SK-N-SH (cell line): ENCODE measurements around the gene THSD7B. TPM values are rescaled to one million over a fixed set of nuclear protein-coding genes. Genes with fewer than 3 reads are reported as not detected.

Experiments
- CTCF ChIA-PET: fragments of 300-600, 350-600 bp; formaldehyde crosslinking; extraction: SDS; loops from one replicate; lab custom pipeline; 2021; lab: Yijun Ruan, JAX
- POLR2A ChIA-PET: fragments of 350-600 bp; sonication (Branson Sonifier 250); formaldehyde crosslinking; extraction: SDS; loops from one replicate; lab custom pipeline; 2020; ENCODE audit warnings: antibody characterized with exemption, inconsistent platforms; lab: Yijun Ruan, JAX
- DNase-seq: peaks from one replicate; pipeline ENCODE4 v3.0.0; 2012
- H2AFZ ChIP-seq: fragments of 200-600 bp; sonication (generic); 2 replicates; pipeline ENCODE4 v1.8.1; 2016; ENCODE audit warnings: antibody characterized with exemption, mild to moderate bottlenecking, low read depth
- H3F3A ChIP-seq: fragments of 200-600 bp; sonication (generic); replicated peaks from 2 replicates; pipeline ENCODE3; 2016; ENCODE audit warnings: antibody characterized with exemption, mild to moderate bottlenecking; ENCODE audit not compliant: insufficient read depth
- H3K27ac ChIP-seq, 2 experiments: fragments of 200-500 bp in 1 of 2; fragments of 200-600 bp in 1 of 2; sonication (Bioruptor generic) in 1 of 2; sonication (generic), shearing (Covaris generic) in 1 of 2; 2 replicates each; pipeline versions ENCODE4 v1.5.1 to v1.6.1; 2014 to 2016; ENCODE audit warnings: low read depth in 2 of 2, inconsistent platforms in 1 of 2, low read length in 1 of 2, mild to moderate bottlenecking in 1 of 2, mixed read lengths in 1 of 2
- H3K27me3 ChIP-seq: fragments of 200-600 bp; sonication (generic), shearing (Covaris generic); 2 replicates; pipeline ENCODE4 v1.6.1; 2016; ENCODE audit warnings: mixed run types; ENCODE audit not compliant: insufficient read depth
- H3K36me3 ChIP-seq, 2 experiments: fragments of 200-500 bp in 1 of 2; fragments of 200-600 bp in 1 of 2; sonication (Bioruptor generic) in 1 of 2; sonication (generic) in 1 of 2; replicated peaks in 1 of 2; 2 replicates each; pipeline versions ENCODE3 to v1.5.1; 2014 to 2016; ENCODE audit warnings: low read length in 1 of 2, mild to moderate bottlenecking in 1 of 2; ENCODE audit not compliant: insufficient read depth in 2 of 2, control insufficient read depth in 1 of 2
- H3K4me1 ChIP-seq, 2 experiments: fragments of 200-500 bp in 1 of 2; fragments of 200-600 bp in 1 of 2; sonication (Bioruptor generic) in 1 of 2; sonication (generic), shearing (Covaris generic) in 1 of 2; 2 replicates each; pipeline versions ENCODE4 v1.5.1 to v1.6.1; 2014 to 2016; ENCODE audit warnings: low read depth in 1 of 2, low read length in 1 of 2, mixed run types in 1 of 2; ENCODE audit not compliant: insufficient read depth in 2 of 2, control insufficient read depth in 1 of 2
- H3K4me2 ChIP-seq: fragments of 200-600 bp; sonication (generic), shearing (Covaris generic); 2 replicates; pipeline ENCODE4 v1.6.1; 2017; ENCODE audit warnings: mixed run types
- H3K4me3 ChIP-seq, 2 experiments: fragments of 200-500 bp in 1 of 2; fragments of 200-600 bp in 1 of 2; sonication (Bioruptor generic) in 1 of 2; sonication (generic), shearing (Covaris generic) in 1 of 2; 2 replicates each; pipeline versions ENCODE4 v1.5.1 to v1.8.1; 2014 to 2016; ENCODE audit warnings: low read depth in 2 of 2, inconsistent platforms in 1 of 2, low read length in 1 of 2, mild to moderate bottlenecking in 1 of 2, mixed read lengths in 1 of 2, moderate library complexity in 1 of 2
- H3K79me2 ChIP-seq: fragments of 200-600 bp; sonication (generic); 2 replicates; pipeline ENCODE4 v1.8.1; 2017; ENCODE audit warnings: mild to moderate bottlenecking; ENCODE audit not compliant: insufficient read depth
- H3K9ac ChIP-seq: fragments of 200-600 bp; sonication (generic); 2 replicates; pipeline ENCODE4 v1.6.1; 2017; ENCODE audit warnings: mixed run types
- H3K9me2 ChIP-seq: fragments of 200-600 bp; sonication (generic); 2 replicates; pipeline ENCODE4 v1.6.1; 2017; ENCODE audit warnings: mixed run types
- H3K9me3 ChIP-seq: fragments of 200-600 bp; sonication (generic); 2 replicates; pipeline ENCODE4 v1.6.1; 2017; ENCODE audit warnings: mixed run types, mild to moderate bottlenecking, moderate library complexity
- H4K20me1 ChIP-seq: fragments of 200-600 bp; sonication (generic); 2 replicates; pipeline ENCODE4 v1.6.1; 2017; ENCODE audit warnings: mild to moderate bottlenecking, mixed run types; ENCODE audit not compliant: insufficient read depth
- CHD2 ChIP-seq: fragments of 150-350 bp; IDR thresholded peaks from 2 replicates; pipeline ENCODE4 v1.6.1; 2018; ENCODE audit warnings: low read length; ENCODE audit not compliant: partially characterized antibody
- EP300 ChIP-seq, 2 experiments: IDR thresholded peaks; 2 replicates each; pipeline versions ENCODE4 v1.4.0 to v1.6.1; 2012; ENCODE audit warnings: borderline replicate concordance in 1 of 2, low read depth in 1 of 2, low read length in 1 of 2
- EZH2phosphoT487 ChIP-seq: fragments of 200-600 bp; sonication (generic); IDR thresholded peaks from 2 replicates; pipeline ENCODE4 v1.6.1; 2017; ENCODE audit warnings: low read depth, mixed run types, mild to moderate bottlenecking, antibody characterized with exemption, moderate library complexity, borderline replicate concordance
- FOSL2 ChIP-seq: IDR thresholded peaks from 2 replicates; pipeline ENCODE4 v1.4.0; 2012; ENCODE audit warnings: low read depth, mild to moderate bottlenecking, moderate library complexity, borderline replicate concordance
- FOXJ3 ChIP-seq: sonication (generic); formaldehyde crosslinking; IDR thresholded peaks from 2 replicates; pipeline ENCODE4 v1.5.1; 2020; ENCODE audit warnings: mild to moderate bottlenecking, missing genetic modification reagents
- FOXM1 ChIP-seq: IDR thresholded peaks from 2 replicates; pipeline ENCODE4 v1.4.0; 2012; ENCODE audit warnings: low read depth, mild to moderate bottlenecking
- GABPA ChIP-seq: IDR thresholded peaks from 2 replicates; pipeline ENCODE4 v1.4.0; 2012; ENCODE audit warnings: low read depth, mild to moderate bottlenecking
- GATA2 ChIP-seq: sonication (generic); formaldehyde crosslinking; IDR thresholded peaks from 2 replicates; pipeline ENCODE4 v1.5.0; 2020; ENCODE audit warnings: mild to moderate bottlenecking, missing genetic modification reagents
- MEF2A ChIP-seq: IDR thresholded peaks from 2 replicates; pipeline ENCODE4 v1.4.0; 2012; ENCODE audit warnings: low read depth, borderline replicate concordance
- NFIC ChIP-seq: IDR thresholded peaks from 2 replicates; pipeline ENCODE4 v1.4.0; 2012; ENCODE audit warnings: borderline replicate concordance
- NRF1 ChIP-seq: IDR thresholded peaks from 2 replicates; pipeline ENCODE4 v1.6.1; 2012; ENCODE audit warnings: low read depth, mild to moderate bottlenecking, low read length
- RFX5 ChIP-seq: IDR thresholded peaks from 2 replicates; pipeline ENCODE4 v1.6.1; 2012; ENCODE audit warnings: mild to moderate bottlenecking, improper control_type of control experiment, low read length
- RXRA ChIP-seq: IDR thresholded peaks from 2 replicates; pipeline ENCODE4 v1.4.0; 2012; ENCODE audit warnings: low read depth, mild to moderate bottlenecking, borderline replicate concordance
- SIN3A ChIP-seq: IDR thresholded peaks from 2 replicates; pipeline ENCODE4 v1.6.1; 2012; ENCODE audit warnings: low read depth, mild to moderate bottlenecking, low read length, moderate library complexity, borderline replicate concordance
- SMC3 ChIP-seq: IDR thresholded peaks from 2 replicates; pipeline ENCODE4 v1.6.1; 2012; ENCODE audit warnings: low read depth, low read length, improper control_type of control experiment
- TAF1 ChIP-seq: IDR thresholded peaks from 2 replicates; pipeline ENCODE4 v1.6.1; 2012; ENCODE audit warnings: low read depth, mild to moderate bottlenecking, low read length, moderate library complexity, borderline replicate concordance
- TCF12 ChIP-seq: IDR thresholded peaks from 2 replicates; pipeline ENCODE4 v1.4.0; 2012
- TEAD4 ChIP-seq: IDR thresholded peaks from 2 replicates; pipeline ENCODE4 v1.4.0; 2012; ENCODE audit warnings: mild to moderate bottlenecking, borderline replicate concordance; ENCODE audit not compliant: insufficient read depth
- USF2 ChIP-seq: fragments of 150-350 bp; IDR thresholded peaks from 2 replicates; pipeline ENCODE4 v1.6.1; 2017; ENCODE audit warnings: antibody characterized with exemption, low read length, low read depth, borderline replicate concordance
- YY1 ChIP-seq: IDR thresholded peaks from 2 replicates; pipeline ENCODE4 v1.4.0; 2012; ENCODE audit warnings: low read depth, mild to moderate bottlenecking
- WGBS: methylation state at CpG from one replicate; pipeline ENCODE4 v1.1.6; 2017; ENCODE audit warnings: low lambda C conversion rate; 5-methylcytosine and 5-hydroxymethylcytosine counted together
- polyA plus RNA-seq, 3 experiments: library from polyadenylated mRNA; depleted of rRNA; stranded (reverse); fragments of >200 nt; gene quantifications; 2 replicates each; pipeline ENCODE4 v1.2.3, GENCODE V29; 2012
- TF ChIP-seq, protein P1 (sequence below): IDR thresholded peaks from 2 replicates; pipeline ENCODE4 v1.6.1; 2012; ENCODE audit warnings: mild to moderate bottlenecking, low read depth, low read length, moderate library complexity
- TF ChIP-seq, protein P2 (sequence below): IDR thresholded peaks from 2 replicates; pipeline ENCODE4 v1.4.0; 2012; ENCODE audit warnings: low read depth

THSD7B gene
- polyA plus RNA-seq, 1 of the 3 experiments (the other 2 are of a cell fraction), result not detected

DNA sequence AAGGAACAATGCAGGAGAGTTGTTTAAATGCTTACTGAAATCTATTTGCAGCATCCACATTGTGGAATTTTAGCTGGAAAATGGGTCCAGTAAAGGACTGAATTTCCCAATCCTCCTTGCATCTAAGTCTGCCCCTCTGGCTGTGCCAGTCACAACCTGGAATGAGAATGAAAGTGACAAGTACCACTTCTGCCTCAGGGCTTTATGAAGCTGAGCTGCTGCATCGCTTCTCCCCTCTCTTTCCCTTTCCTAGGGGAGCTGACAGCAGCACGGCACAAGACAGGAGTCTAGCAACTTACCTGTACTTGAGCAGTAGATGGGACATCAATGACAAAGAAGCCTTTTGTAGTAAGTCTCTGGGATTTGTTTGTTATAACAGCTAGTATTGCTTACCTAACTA, 27.3 kb upstream of the THSD7B start:
- H3K27ac ChIP-seq, result no peak overlapping the region
- H2AFZ ChIP-seq, result no peak overlapping the region
- POLR2A ChIA-PET, result no interaction called here
- TF ChIP-seq, protein P1, sequence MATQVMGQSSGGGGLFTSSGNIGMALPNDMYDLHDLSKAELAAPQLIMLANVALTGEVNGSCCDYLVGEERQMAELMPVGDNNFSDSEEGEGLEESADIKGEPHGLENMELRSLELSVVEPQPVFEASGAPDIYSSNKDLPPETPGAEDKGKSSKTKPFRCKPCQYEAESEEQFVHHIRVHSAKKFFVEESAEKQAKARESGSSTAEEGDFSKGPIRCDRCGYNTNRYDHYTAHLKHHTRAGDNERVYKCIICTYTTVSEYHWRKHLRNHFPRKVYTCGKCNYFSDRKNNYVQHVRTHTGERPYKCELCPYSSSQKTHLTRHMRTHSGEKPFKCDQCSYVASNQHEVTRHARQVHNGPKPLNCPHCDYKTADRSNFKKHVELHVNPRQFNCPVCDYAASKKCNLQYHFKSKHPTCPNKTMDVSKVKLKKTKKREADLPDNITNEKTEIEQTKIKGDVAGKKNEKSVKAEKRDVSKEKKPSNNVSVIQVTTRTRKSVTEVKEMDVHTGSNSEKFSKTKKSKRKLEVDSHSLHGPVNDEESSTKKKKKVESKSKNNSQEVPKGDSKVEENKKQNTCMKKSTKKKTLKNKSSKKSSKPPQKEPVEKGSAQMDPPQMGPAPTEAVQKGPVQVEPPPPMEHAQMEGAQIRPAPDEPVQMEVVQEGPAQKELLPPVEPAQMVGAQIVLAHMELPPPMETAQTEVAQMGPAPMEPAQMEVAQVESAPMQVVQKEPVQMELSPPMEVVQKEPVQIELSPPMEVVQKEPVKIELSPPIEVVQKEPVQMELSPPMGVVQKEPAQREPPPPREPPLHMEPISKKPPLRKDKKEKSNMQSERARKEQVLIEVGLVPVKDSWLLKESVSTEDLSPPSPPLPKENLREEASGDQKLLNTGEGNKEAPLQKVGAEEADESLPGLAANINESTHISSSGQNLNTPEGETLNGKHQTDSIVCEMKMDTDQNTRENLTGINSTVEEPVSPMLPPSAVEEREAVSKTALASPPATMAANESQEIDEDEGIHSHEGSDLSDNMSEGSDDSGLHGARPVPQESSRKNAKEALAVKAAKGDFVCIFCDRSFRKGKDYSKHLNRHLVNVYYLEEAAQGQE, result no peak
- TF ChIP-seq MEF2A, result no peak
- TF ChIP-seq, protein P2, sequence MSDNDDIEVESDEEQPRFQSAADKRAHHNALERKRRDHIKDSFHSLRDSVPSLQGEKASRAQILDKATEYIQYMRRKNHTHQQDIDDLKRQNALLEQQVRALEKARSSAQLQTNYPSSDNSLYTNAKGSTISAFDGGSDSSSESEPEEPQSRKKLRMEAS, result no peak
- TF ChIP-seq, all 33 proteins: peak for 0
- WGBS, result 8% methylated on average over 2 of the region's 2 CpGs
- no peaks in the 10 kb centered on the region for H3K36me3 ChIP-seq
- no peaks in the 10 kb centered on the region for H3K9me2 ChIP-seq
- no peaks in the 10 kb centered on the region for H3K79me2 ChIP-seq
- CTCF ChIA-PET, result interaction anchor here (0.7 to 2.1 kb wide), 16 partner anchors 8 to 824 kb away, joined by 3 to 19 read pairs (median 5); no protein-coding TSS in a partner anchor
- no peaks in the 10 kb centered on the region for H3K4me1 ChIP-seq
- H3K9me3 ChIP-seq, result no peaks in the 10 kb centered on the region
- H3K9ac ChIP-seq, result no peak overlapping the region
- no peak overlapping the region for H3K4me2 ChIP-seq
- no peaks in the 10 kb centered on the region for H4K20me1 ChIP-seq
- no peaks in the 10 kb centered on the region for H3F3A ChIP-seq
- H3K27me3 ChIP-seq, result no peaks in the 10 kb centered on the region
- no peak overlapping the region for H3K4me3 ChIP-seq
- DNase-seq, result no peak

DNA sequence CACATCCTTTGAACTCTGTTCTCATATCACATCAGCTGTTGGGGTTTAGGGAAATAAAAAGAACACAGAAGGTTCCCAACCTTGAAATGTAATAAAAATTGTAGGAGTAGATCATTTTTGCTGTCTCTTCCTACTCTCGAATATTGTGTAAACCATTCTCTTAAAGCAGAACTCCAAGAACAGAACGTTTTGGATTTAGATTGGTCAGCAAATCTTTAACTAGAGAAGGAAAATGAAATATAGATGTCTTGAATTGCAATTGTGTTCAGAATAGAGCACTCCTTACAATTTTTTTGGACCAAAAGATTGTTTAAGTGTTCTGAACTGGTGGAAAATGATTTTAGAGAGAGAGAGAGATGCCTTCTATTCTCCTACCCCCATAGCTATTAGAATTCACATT, 23.9 kb upstream of the THSD7B start:
- CTCF ChIA-PET, result interaction anchor here (1.8 kb wide), 1 partner anchor 318 kb away, joined by 4 read pairs; no protein-coding TSS in a partner anchor
- no peaks in the 10 kb centered on the region for H3F3A ChIP-seq
- no peaks in the 10 kb centered on the region for H4K20me1 ChIP-seq
- H3K36me3 ChIP-seq, result no peaks in the 10 kb centered on the region
- H3K27me3 ChIP-seq, result no peaks in the 10 kb centered on the region
- H3K79me2 ChIP-seq, result no peaks in the 10 kb centered on the region
- no peak overlapping the region for H2AFZ ChIP-seq
- no peak overlapping the region for H3K9ac ChIP-seq
- no peak for DNase-seq
- POLR2A ChIA-PET, result no interaction called here
- H3K27ac ChIP-seq, result no peak overlapping the region
- TF ChIP-seq EZH2phosphoT487, result no peak
- TF ChIP-seq CHD2, result no peak
- no peak for TF ChIP-seq NFIC
- TF ChIP-seq EP300 (IDR thresholded peaks at IDR 0.05; ENCODE audit: borderline replicate concordance in 1 of 2, low read depth in 1 of 2, low read length in 1 of 2), result no peak
- TF ChIP-seq SMC3, result no peak
- TF ChIP-seq SIN3A, result no peak
- no peak for TF ChIP-seq TAF1
- no peak for TF ChIP-seq RXRA
- TF ChIP-seq RFX5, result no peak
- TF ChIP-seq USF2, result no peak
- no peak for TF ChIP-seq TEAD4
- no peak for TF ChIP-seq GATA2 (CRISPR knock-in tag)
- TF ChIP-seq MEF2A, result no peak
- TF ChIP-seq TCF12, result no peak
- no peak for TF ChIP-seq NRF1
- no peak for TF ChIP-seq FOSL2
- TF ChIP-seq FOXJ3 (CRISPR knock-in tag), result no peak
- TF ChIP-seq YY1, result no peak
- TF ChIP-seq FOXM1, result no peak
- TF ChIP-seq GABPA, result no peak
- TF ChIP-seq, all 33 proteins: peak for 0
- H3K4me3 ChIP-seq, result no peak overlapping the region
- no peak overlapping the region for H3K4me2 ChIP-seq
- 5% methylated on average over 2 of the region's 2 CpGs for WGBS
- no peaks in the 10 kb centered on the region for H3K9me2 ChIP-seq
- no peaks in the 10 kb centered on the region for H3K4me1 ChIP-seq
- H3K9me3 ChIP-seq, result no peaks in the 10 kb centered on the region
